ENCODE measurements around the gene DUSP11. TPM values are rescaled to one million over a fixed set of nuclear protein-coding genes. Genes with fewer than 3 reads are reported as not detected.

Gene DUSP11
- total RNA-seq, 4 donors from 2014 or later, result 15.1 to 88.5 (median 44.6) TPM

GRCh38 chr2:73770725-73771124, 9.2 kb downstream of the DUSP11 start:
- intact Hi-C loops (cut with DNase I; ENCODE audit: low total_unique reads), result no loop called here
- Histone ChIP-seq H3K36me3 (peaks cover 0 to 4% of the 10 kb centered on the region in 2 donors), H3K4me3 (no peak overlapping the region), H3K4me1 (no peaks in the 10 kb centered on the region), H3K27me3 (no peaks in the 10 kb centered on the region), H3K27ac (no peak overlapping the region), H3K9me3 (no peaks in the 10 kb centered on the region)
- DNase-seq, result no peak
- TF ChIP-seq CTCF (IDR thresholded peaks at IDR 0.05) (no peak), POLR2A (IDR thresholded peaks at IDR 0.05) (no peak)

GRCh38 chr2:73766994-73767393, 12.9 kb downstream of the DUSP11 start:
- Histone ChIP-seq H3K36me3 (peaks cover 0 to 4% of the 10 kb centered on the region in 2 donors), H3K4me1 (no peaks in the 10 kb centered on the region), H3K9me3 (no peaks in the 10 kb centered on the region), H3K27me3 (no peaks in the 10 kb centered on the region), H3K27ac (no peak overlapping the region), H3K4me3 (no peak overlapping the region)
- no peak for DNase-seq
- TF ChIP-seq POLR2A (IDR thresholded peaks at IDR 0.05) (no peak), CTCF (IDR thresholded peaks at IDR 0.05) (no peak)
- intact Hi-C loops (cut with DNase I; ENCODE audit: low total_unique reads), result no loop called here

- H3K36me3 ChIP-seq, result peaks cover 0 to 4% of the 10 kb centered on the region in 2 donors
- TF ChIP-seq CTCF (IDR thresholded peaks at IDR 0.05), result no peak
- no peak for TF ChIP-seq POLR2A (IDR thresholded peaks at IDR 0.05)
- no peak for DNase-seq
- no peak overlapping the region for H3K27ac ChIP-seq
- no peak overlapping the region for H3K4me3 ChIP-seq
- intact Hi-C loops (cut with DNase I; ENCODE audit: low total_unique reads), result no loop called here
- no peaks in the 10 kb centered on the region for H3K27me3 ChIP-seq
- H3K9me3 ChIP-seq, result no peaks in the 10 kb centered on the region
- H3K4me1 ChIP-seq, result no peaks in the 10 kb centered on the region
These were observed 13.6 kb downstream of the DUSP11 start for GRCh38 chr2:73766349-73766748.

GRCh38 chr2:73764945-73765344, 15.0 kb downstream of the DUSP11 start:
- intact Hi-C loops (cut with DNase I; ENCODE audit: low total_unique reads), result no loop called here
- H3K27ac ChIP-seq, result no peak overlapping the region
- DNase-seq, result no peak
- no peak for TF ChIP-seq CTCF (IDR thresholded peaks at IDR 0.05)
- TF ChIP-seq POLR2A (IDR thresholded peaks at IDR 0.05), result no peak
- no peak overlapping the region for H3K4me3 ChIP-seq
- H3K4me1 ChIP-seq, result peaks cover 0 to 3% of the 10 kb centered on the region in 2 donors
- H3K27me3 ChIP-seq, result no peaks in the 10 kb centered on the region
- peaks cover 0 to 4% of the 10 kb centered on the region in 2 donors for H3K36me3 ChIP-seq
- H3K9me3 ChIP-seq, result no peaks in the 10 kb centered on the region

GRCh38 chr2:73762571-73762970, 17.3 kb downstream of the DUSP11 start:
- H3K9me3 ChIP-seq, result no peaks in the 10 kb centered on the region
- peaks cover 0 to 3% of the 10 kb centered on the region in 2 donors for H3K4me1 ChIP-seq
- intact Hi-C loops (cut with DNase I; ENCODE audit: low total_unique reads), result no loop called here
- no peaks in the 10 kb centered on the region for H3K27me3 ChIP-seq
- H3K27ac ChIP-seq, result no peak overlapping the region
- no peak for TF ChIP-seq CTCF (IDR thresholded peaks at IDR 0.05)
- no peak for TF ChIP-seq POLR2A (IDR thresholded peaks at IDR 0.05)
- no peak for DNase-seq
- peaks cover 0 to 4% of the 10 kb centered on the region in 2 donors for H3K36me3 ChIP-seq
- no peak overlapping the region for H3K4me3 ChIP-seq

Measured in uterus (tissue), 4 donors.